Neural progenitor cell (in vitro differentiated cells): Measurements from ENCODE around the gene RER1. TPM values are rescaled to one million over a fixed set of nuclear protein-coding genes. Genes with fewer than 3 reads are reported as not detected.

Source experiments
- DNase-seq: peaks from one replicate; pipeline ENCODE4 v3.0.0-alpha.2; 2016; ENCODE audit warnings: low spot score
- H2AFZ ChIP-seq: fragments of 200-600 bp; sonication (generic); replicated peaks from 2 replicates; pipeline ENCODE4 v1.6.1; 2016; ENCODE audit warnings: antibody characterized with exemption
- H3F3A ChIP-seq: fragments of 200-600 bp; sonication (generic); 2 replicates; pipeline ENCODE4 v1.6.1; 2016; ENCODE audit warnings: antibody characterized with exemption, low read depth
- H3K27ac ChIP-seq: fragments of 200-600 bp; sonication (generic); 2 replicates; pipeline ENCODE4 v1.5.1; 2016; ENCODE audit warnings: mild to moderate bottlenecking
- H3K27me3 ChIP-seq: fragments of 200-600 bp; sonication (generic); 2 replicates; pipeline ENCODE4 v1.6.1; 2016; ENCODE audit warnings: mild to moderate bottlenecking, moderate library complexity
- H3K36me3 ChIP-seq: fragments of 200-600 bp; sonication (generic); 2 replicates; pipeline ENCODE4 v1.5.1; 2016
- H3K4me1 ChIP-seq: fragments of 200-600 bp; sonication (generic); 2 replicates; pipeline ENCODE4 v1.6.1; 2016; ENCODE audit warnings: mixed run types
- H3K4me2 ChIP-seq: fragments of 200-600 bp; sonication (generic); 2 replicates; pipeline ENCODE4 v1.6.1; 2016
- H3K4me3 ChIP-seq: fragments of 200-600 bp; sonication (generic); 2 replicates; pipeline ENCODE4 v1.5.1; 2016
- H3K79me2 ChIP-seq: fragments of 200-600 bp; sonication (generic); 2 replicates; pipeline ENCODE4 v1.6.1; 2016; ENCODE audit warnings: low read depth
- H3K9ac ChIP-seq: fragments of 200-600 bp; sonication (generic); 2 replicates; pipeline ENCODE4 v1.6.1; 2016
- H3K9me3 ChIP-seq: fragments of 200-600 bp; sonication (generic); 2 replicates; pipeline ENCODE4 v1.5.1; 2016; ENCODE audit warnings: low read depth
- H4K20me1 ChIP-seq: fragments of 200-600 bp; sonication (generic); 2 replicates; pipeline ENCODE4 v1.6.1; 2016; ENCODE audit warnings: low read depth
- H3K27ac Mint-ChIP-seq: 3 replicates; pipeline ENCODE4 v1.8.0; 2021; ENCODE audit warnings: mixed read lengths
- H3K27me3 Mint-ChIP-seq: 2 replicates; pipeline ENCODE4 v1.8.0; 2022; ENCODE audit warnings: low read depth, mild to moderate bottlenecking, inconsistent platforms, moderate library complexity, mixed read lengths; ENCODE audit not compliant: insufficient read depth
- H3K36me3 Mint-ChIP-seq: 3 replicates; pipeline ENCODE4 v1.8.0; 2021; ENCODE audit warnings: mixed read lengths
- H3K4me1 Mint-ChIP-seq: 3 replicates; pipeline ENCODE4 v1.8.0; 2021; ENCODE audit warnings: mixed read lengths
- H3K4me3 Mint-ChIP-seq: 3 replicates; pipeline ENCODE4 v1.8.0; 2021; ENCODE audit warnings: mild to moderate bottlenecking, moderate library complexity, mixed read lengths
- H3K9me3 Mint-ChIP-seq: 3 replicates; pipeline ENCODE4 v1.8.0; 2020; ENCODE audit warnings: mixed read lengths
- EZH2 ChIP-seq: fragments of 200-600 bp; sonication (generic); IDR thresholded peaks from 2 replicates; pipeline ENCODE4 v1.6.1; 2017; ENCODE audit warnings: antibody characterized with exemption, mild to moderate bottlenecking, moderate library complexity
- EZH2phosphoT487 ChIP-seq: fragments of 200-600 bp; sonication (generic); IDR thresholded peaks from 2 replicates; pipeline ENCODE4 v1.6.1; 2017; ENCODE audit warnings: antibody characterized with exemption
- total RNA-seq: library from RNA; depleted of rRNA; stranded (reverse); fragments of >200 nt; gene quantifications from 2 replicates; pipeline ENCODE4 v1.2.3, GENCODE V29; 2015; ENCODE audit warnings: low replicate concordance
- TF ChIP-seq, protein P1 (sequence below): fragments of 200-600 bp; sonication (generic); IDR thresholded peaks from 2 replicates; pipeline ENCODE4 v1.5.1; 2017; ENCODE audit warnings: antibody characterized with exemption, mild to moderate bottlenecking

The RER1 gene
- total RNA-seq, 1 donor from 2014 or later = 39.1 TPM

DNA sequence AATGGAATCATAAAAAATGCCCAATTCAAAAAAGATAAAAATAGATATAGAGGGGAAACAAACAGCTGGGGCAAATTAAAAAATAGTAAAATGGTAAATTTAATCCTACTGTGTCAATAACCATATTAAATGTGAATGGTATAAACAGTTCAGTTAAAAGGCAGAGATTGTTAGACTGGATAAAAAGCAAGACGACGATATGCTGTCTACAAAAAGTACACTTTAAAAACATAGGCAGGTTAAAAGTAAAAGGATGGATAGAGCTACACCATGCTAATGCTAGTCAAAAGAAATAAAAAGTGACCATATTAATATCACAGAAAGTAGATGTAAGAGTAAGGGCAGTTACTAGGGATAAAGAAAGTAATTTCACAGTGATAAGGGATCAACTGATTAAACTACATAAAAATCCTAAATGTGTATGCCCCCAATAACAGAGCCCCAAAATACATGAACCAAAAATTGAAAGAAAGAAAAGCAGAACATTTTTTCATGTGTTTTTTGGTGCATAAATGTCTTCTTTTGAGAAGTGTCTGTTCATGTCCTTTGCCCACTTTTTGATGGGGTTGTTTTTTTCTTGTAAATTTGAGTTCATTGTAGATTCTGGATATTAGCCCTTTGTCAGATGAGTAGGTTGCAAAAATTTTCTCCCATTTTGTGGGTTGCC lies 27.7 kb upstream of the RER1 start:
- Histone ChIP-seq H3F3A (no peaks in the 10 kb centered on the region), H3K4me2 (no peak overlapping the region), H3K4me3 (no peak overlapping the region), H3K27ac (no peak overlapping the region), H3K9ac (no peak overlapping the region), H3K36me3 (no peaks in the 10 kb centered on the region), H3K4me1 (no peaks in the 10 kb centered on the region), H3K27me3 (no peaks in the 10 kb centered on the region), H3K79me2 (no peaks in the 10 kb centered on the region), H3K9me3 (peaks cover 5% of the 10 kb centered on the region), H2AFZ (no peak overlapping the region), H4K20me1 (no peaks in the 10 kb centered on the region)
- TF ChIP-seq, protein P1, sequence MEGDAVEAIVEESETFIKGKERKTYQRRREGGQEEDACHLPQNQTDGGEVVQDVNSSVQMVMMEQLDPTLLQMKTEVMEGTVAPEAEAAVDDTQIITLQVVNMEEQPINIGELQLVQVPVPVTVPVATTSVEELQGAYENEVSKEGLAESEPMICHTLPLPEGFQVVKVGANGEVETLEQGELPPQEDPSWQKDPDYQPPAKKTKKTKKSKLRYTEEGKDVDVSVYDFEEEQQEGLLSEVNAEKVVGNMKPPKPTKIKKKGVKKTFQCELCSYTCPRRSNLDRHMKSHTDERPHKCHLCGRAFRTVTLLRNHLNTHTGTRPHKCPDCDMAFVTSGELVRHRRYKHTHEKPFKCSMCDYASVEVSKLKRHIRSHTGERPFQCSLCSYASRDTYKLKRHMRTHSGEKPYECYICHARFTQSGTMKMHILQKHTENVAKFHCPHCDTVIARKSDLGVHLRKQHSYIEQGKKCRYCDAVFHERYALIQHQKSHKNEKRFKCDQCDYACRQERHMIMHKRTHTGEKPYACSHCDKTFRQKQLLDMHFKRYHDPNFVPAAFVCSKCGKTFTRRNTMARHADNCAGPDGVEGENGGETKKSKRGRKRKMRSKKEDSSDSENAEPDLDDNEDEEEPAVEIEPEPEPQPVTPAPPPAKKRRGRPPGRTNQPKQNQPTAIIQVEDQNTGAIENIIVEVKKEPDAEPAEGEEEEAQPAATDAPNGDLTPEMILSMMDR = no peak
- TF ChIP-seq EZH2phosphoT487 = no peak
- TF ChIP-seq EZH2 = no peak
- H3K4me3 Mint-ChIP-seq = no peak overlapping the region
- DNase-seq = no peak
- peaks cover 20% of the 10 kb centered on the region for H3K9me3 Mint-ChIP-seq
- H3K4me1 Mint-ChIP-seq = no peaks in the 10 kb centered on the region
- no peak overlapping the region for H3K27ac Mint-ChIP-seq
- H3K27me3 Mint-ChIP-seq = peaks cover 6% of the 10 kb centered on the region
- H3K36me3 Mint-ChIP-seq = peaks cover 31% of the 10 kb centered on the region

DNA sequence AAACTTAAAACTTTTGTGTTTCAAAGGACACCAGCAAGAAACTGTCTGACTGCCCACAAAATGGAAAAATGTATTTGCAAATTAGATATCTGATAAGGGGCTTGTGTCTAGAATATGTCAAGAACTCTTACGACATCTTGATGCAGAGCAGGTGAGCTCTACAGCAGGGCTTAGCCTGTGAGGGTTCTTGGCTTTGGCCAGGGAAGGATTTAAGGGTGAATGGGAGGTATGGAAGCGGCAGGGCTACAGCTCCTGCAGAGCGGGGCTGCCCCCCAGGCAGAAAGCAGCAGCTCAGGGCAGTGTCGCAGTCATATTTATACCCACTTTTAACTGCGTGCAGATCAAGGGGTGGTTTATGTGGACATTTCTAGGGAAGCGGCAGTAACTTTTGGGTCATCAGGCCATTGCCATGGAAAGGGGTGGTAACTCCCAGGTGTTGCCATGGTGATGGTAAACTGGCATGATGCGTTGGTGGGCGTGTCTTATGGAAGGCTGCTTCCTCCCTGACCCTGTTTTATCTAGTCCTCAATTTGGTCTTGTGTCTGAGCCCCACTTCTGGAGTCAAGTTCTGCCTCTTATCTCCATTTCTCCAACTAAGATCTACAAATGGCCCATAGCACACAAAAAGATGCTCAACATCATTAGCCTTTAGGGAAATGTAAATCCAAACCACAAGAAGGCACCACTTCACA lies 23.4 kb upstream of the RER1 start:
- Histone ChIP-seq H3K4me3 (no peak overlapping the region), H3K79me2 (no peaks in the 10 kb centered on the region), H3K36me3 (no peaks in the 10 kb centered on the region), H4K20me1 (no peaks in the 10 kb centered on the region), H3K4me2 (no peak overlapping the region), H3K4me1 (no peaks in the 10 kb centered on the region), H3K9ac (no peak overlapping the region), H3K9me3 (peaks cover 5% of the 10 kb centered on the region), H3K27ac (no peak overlapping the region), H3K27me3 (no peaks in the 10 kb centered on the region), H3F3A (no peaks in the 10 kb centered on the region), H2AFZ (no peak overlapping the region)
- peaks cover 3% of the 10 kb centered on the region for H3K27me3 Mint-ChIP-seq
- no peak for TF ChIP-seq EZH2phosphoT487
- TF ChIP-seq, protein P1 = no peak
- no peak for TF ChIP-seq EZH2
- no peaks in the 10 kb centered on the region for H3K4me1 Mint-ChIP-seq
- peaks cover 11% of the 10 kb centered on the region for H3K9me3 Mint-ChIP-seq
- peak overlapping the region; percentile 9 for H3K27ac Mint-ChIP-seq
- H3K36me3 Mint-ChIP-seq = peaks cover 27% of the 10 kb centered on the region
- no peak overlapping the region for H3K4me3 Mint-ChIP-seq
- no peak for DNase-seq

DNA sequence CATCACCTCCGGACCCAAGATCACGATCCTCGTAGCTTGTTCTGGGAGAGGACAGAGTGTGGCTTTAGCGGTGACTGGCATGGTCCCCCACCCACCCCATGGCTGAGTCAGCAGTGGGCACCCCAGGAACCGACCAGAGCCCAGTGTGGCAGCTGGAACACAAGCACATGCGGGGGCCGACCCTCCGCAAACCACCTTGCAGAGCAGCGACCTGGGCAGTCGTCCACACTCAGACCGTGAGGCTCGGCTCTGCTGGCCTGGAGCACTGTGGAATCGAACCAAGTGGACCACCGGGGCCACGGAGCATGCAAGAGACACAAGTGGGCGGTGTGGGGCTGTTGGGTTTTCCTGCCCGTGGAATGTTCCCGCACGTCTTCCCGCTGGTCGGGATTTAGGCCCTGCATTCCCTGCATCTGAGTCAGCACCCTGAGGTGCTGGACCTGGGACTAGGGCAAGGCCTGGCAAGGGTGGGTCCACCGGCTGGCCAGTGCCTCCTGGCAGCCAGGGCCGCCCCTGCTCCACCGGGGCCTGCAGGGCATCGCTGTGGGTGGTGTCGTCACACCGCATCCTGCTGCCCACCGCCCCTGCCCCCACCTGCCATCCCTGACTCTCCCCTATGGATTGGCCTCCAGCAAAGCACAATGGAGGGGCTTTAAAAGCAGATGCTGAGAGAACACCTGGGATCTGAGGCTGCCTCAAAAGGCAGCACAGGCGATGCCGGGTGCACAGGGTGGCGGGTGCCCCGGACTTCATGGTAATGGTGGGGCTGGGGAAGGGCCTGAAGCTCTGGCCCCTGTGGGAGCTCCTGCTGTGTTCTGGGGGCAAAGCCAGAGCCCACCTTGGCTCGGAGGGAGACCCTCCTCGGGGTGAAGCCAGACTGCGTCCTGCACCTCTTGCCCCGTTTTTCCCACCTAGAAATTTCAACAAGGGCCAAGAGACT lies 18.8 kb upstream of the RER1 start:
- H3K9ac ChIP-seq = no peak overlapping the region
- H3K4me1 ChIP-seq = no peaks in the 10 kb centered on the region
- H3K4me2 ChIP-seq = no peak overlapping the region
- Mint-ChIP-seq H3K27me3 (peaks cover 3% of the 10 kb centered on the region), H3K4me3 (no peak overlapping the region), H3K27ac (no peak overlapping the region), H3K9me3 (no peaks in the 10 kb centered on the region), H3K36me3 (peaks cover 18% of the 10 kb centered on the region), H3K4me1 (no peaks in the 10 kb centered on the region)
- H3K9me3 ChIP-seq = no peaks in the 10 kb centered on the region
- DNase-seq = no peak
- no peak overlapping the region for H3K4me3 ChIP-seq
- TF ChIP-seq EZH2 = no peak
- TF ChIP-seq, protein P1 = no peak
- no peak for TF ChIP-seq EZH2phosphoT487
- no peak overlapping the region for H3K27ac ChIP-seq
- no peaks in the 10 kb centered on the region for H4K20me1 ChIP-seq
- H3K27me3 ChIP-seq = no peaks in the 10 kb centered on the region
- no peaks in the 10 kb centered on the region for H3F3A ChIP-seq
- no peak overlapping the region for H2AFZ ChIP-seq
- H3K36me3 ChIP-seq = no peaks in the 10 kb centered on the region
- no peaks in the 10 kb centered on the region for H3K79me2 ChIP-seq
